Measurements from ENCODE around the gene PRPH2. TPM values are rescaled to one million over a fixed set of nuclear protein-coding genes. Genes with fewer than 3 reads are reported as not detected.

Gene PRPH2
- total and polyA plus RNA-seq, 10 of the 15 experiments (the other 5 are each of a cell fraction or from before 2014, with no cell fraction given), result 0.08 TPM; not detected in 9

- in situ Hi-C loops (cut with MboI), result no loop called here
- Histone ChIP-seq H3K36me3 (ENCODE audit: control insufficient read depth in 2 of 2, insufficient read depth in 2 of 2, low read length in 1 of 2) (peaks cover 1 to 24% of the 10 kb centered on the region in 2 experiments), H3K27ac (ENCODE audit: control insufficient read depth, insufficient read depth) (no peak overlapping the region), H4K20me1 (ENCODE audit: control insufficient read depth, insufficient read depth) (no peaks in the 10 kb centered on the region), H3K27me3 (replicated peaks in 1 of 2; ENCODE audit: control insufficient read depth in 2 of 2, insufficient read depth in 2 of 2, low read length in 1 of 2) (no peaks in the 10 kb centered on the region), H3K4me2 (ENCODE audit: control insufficient read depth, insufficient read depth) (no peak overlapping the region), H3K9ac (ENCODE audit: control insufficient read depth, insufficient read depth, low read length) (no peak overlapping the region), H2AFZ (ENCODE audit: control insufficient read depth, low read depth, low read length) (no peak overlapping the region), H3K4me1 (ENCODE audit: control insufficient read depth, insufficient read depth, low read length) (no peaks in the 10 kb centered on the region), H3K9me3 (replicated peaks; ENCODE audit: control insufficient read depth, insufficient read depth, low read length) (no peaks in the 10 kb centered on the region), H3K4me3 (no peak overlapping the region), H3K79me2 (ENCODE audit: control insufficient read depth, insufficient read depth, low read length) (no peaks in the 10 kb centered on the region)
- CTCF ChIA-PET, result interaction anchor here (1.2 to 1.7 kb wide), 4 partner anchors 11 to 204 kb away, joined by 3 to 5 read pairs (median 4); partner anchors contain the start of gene RPL7L1
- POLR2A ChIA-PET, result no interaction called here
- DNase-seq (ENCODE audit: low read depth, low spot score) (no peak), ATAC-seq (no peak), FAIRE-seq (no peak)
- RAD21 ChIA-PET (ENCODE audit: unreplicated experiment), result no interaction called here
- SMC1A ChIA-PET (ENCODE audit: uncharacterized antibody, unreplicated experiment), result interaction anchor here (0.6 to 1.0 kb wide), 2 partner anchors 11 to 44 kb away, joined by 3 to 4 read pairs; no protein-coding TSS in a partner anchor
- intact Hi-C loops (cut with micrococcal nuclease; ENCODE audit: unreplicated experiment), result no loop called here
- BruUV-seq (replicated peaks), result TSS peak; percentile 52
- TF ChIP-seq RFX5 (IDR thresholded peaks at IDR 0.05; ENCODE audit: low read depth, low read length) (no peak), KDM1A (IDR thresholded peaks at IDR 0.05; ENCODE audit: borderline replicate concordance) (no peak), MEF2B (IDR thresholded peaks at IDR 0.05; ENCODE audit: partially characterized antibody, poor library complexity, severe bottlenecking) (no peak), NRF1 (conservative IDR thresholded peaks at IDR 0.05; ENCODE audit: low read depth, low read length) (no peak), HDAC2 (IDR thresholded peaks at IDR 0.05) (no peak), PML (IDR thresholded peaks at IDR 0.05; ENCODE audit: low read length) (no peak), HDAC6 (IDR thresholded peaks at IDR 0.05; ENCODE audit: unreplicated experiment) (no peak), SP1 (IDR thresholded peaks at IDR 0.05; ENCODE audit: low read depth, low read length) (no peak), EZH2 (IDR thresholded peaks at IDR 0.05; ENCODE audit: borderline replicate concordance, control insufficient read depth, low read depth, low read length) (no peak), RAD21 (IDR thresholded peaks at IDR 0.05; ENCODE audit: insufficient read depth, low read depth, low read length) (no peak), ESRRA (IDR thresholded peaks at IDR 0.05; ENCODE audit: low read length) (no peak), MAX (IDR thresholded peaks at IDR 0.05; ENCODE audit: low read depth, low read length) (no peak), IKZF1 (conservative IDR thresholded peaks at IDR 0.05) (no peak), TBL1XR1 (IDR thresholded peaks at IDR 0.05; ENCODE audit: low read depth, low read length) (no peak), JUND (IDR thresholded peaks at IDR 0.05; ENCODE audit: low read depth, low read length) (no peak), NR2C2 (IDR thresholded peaks at IDR 0.05; ENCODE audit: borderline replicate concordance, control insufficient read depth, insufficient read length, low read depth) (no peak), YY1 (IDR thresholded peaks at IDR 0.05; ENCODE audit: low read depth, low read length) (no peak), RB1 (IDR thresholded peaks at IDR 0.05; ENCODE audit: borderline replicate concordance) (no peak)
- TF ChIP-seq, protein P1, sequence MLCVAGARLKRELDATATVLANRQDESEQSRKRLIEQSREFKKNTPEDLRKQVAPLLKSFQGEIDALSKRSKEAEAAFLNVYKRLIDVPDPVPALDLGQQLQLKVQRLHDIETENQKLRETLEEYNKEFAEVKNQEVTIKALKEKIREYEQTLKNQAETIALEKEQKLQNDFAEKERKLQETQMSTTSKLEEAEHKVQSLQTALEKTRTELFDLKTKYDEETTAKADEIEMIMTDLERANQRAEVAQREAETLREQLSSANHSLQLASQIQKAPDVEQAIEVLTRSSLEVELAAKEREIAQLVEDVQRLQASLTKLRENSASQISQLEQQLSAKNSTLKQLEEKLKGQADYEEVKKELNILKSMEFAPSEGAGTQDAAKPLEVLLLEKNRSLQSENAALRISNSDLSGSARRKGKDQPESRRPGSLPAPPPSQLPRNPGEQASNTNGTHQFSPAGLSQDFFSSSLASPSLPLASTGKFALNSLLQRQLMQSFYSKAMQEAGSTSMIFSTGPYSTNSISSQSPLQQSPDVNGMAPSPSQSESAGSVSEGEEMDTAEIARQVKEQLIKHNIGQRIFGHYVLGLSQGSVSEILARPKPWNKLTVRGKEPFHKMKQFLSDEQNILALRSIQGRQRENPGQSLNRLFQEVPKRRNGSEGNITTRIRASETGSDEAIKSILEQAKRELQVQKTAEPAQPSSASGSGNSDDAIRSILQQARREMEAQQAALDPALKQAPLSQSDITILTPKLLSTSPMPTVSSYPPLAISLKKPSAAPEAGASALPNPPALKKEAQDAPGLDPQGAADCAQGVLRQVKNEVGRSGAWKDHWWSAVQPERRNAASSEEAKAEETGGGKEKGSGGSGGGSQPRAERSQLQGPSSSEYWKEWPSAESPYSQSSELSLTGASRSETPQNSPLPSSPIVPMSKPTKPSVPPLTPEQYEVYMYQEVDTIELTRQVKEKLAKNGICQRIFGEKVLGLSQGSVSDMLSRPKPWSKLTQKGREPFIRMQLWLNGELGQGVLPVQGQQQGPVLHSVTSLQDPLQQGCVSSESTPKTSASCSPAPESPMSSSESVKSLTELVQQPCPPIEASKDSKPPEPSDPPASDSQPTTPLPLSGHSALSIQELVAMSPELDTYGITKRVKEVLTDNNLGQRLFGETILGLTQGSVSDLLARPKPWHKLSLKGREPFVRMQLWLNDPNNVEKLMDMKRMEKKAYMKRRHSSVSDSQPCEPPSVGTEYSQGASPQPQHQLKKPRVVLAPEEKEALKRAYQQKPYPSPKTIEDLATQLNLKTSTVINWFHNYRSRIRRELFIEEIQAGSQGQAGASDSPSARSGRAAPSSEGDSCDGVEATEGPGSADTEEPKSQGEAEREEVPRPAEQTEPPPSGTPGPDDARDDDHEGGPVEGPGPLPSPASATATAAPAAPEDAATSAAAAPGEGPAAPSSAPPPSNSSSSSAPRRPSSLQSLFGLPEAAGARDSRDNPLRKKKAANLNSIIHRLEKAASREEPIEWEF (IDR thresholded peaks at IDR 0.05; ENCODE audit: insufficient replicate concordance, low read depth, low read length), result no peak
- 96% methylated on average over 3 of the region's 3 CpGs for WGBS (ENCODE audit: insufficient coverage, insufficient replicate concordance, low lambda C conversion rate, missing lambda C conversion rate)
These were observed 47.6 kb downstream of the PRPH2 start for GRCh38 chr6:42674780-42675179.

Measured in GM12878 (cell line).